CD4-positive, alpha-beta T cell (primary cell): ENCODE results near the gene ZNF101. TPM values are rescaled to one million over a fixed set of nuclear protein-coding genes. Genes with fewer than 3 reads are reported as not detected.
A peak's percentile ranks its signal among the peaks of the same experiment; 100 is the strongest.

Source experiments
- ATAC-seq: fragments of 200-7000 bp; cut with Tn5 transposase; one replicate; pipeline ENCODE4 v1.10.0; 2022; ENCODE audit warnings: mild to moderate bottlenecking; ENCODE audit not compliant: poor library complexity
- CTCF ChIA-PET: fragments of 350-600 bp; sonication (Branson Sonifier 250); formaldehyde crosslinking; loops from one replicate; lab custom pipeline; 2021; ENCODE audit warnings: antibody characterized with exemption, inconsistent platforms; lab: Charles Lee
- POLR2A ChIA-PET: fragments of 350-600 bp; sonication (Branson Sonifier 250); formaldehyde crosslinking; loops from one replicate; lab custom pipeline; 2021; ENCODE audit warnings: antibody characterized with exemption, inconsistent platforms; lab: Charles Lee
- DNase-seq, 14 experiments: peaks; one replicate each; pipeline ENCODE4 v3.0.0-alpha.2; 2013 to 2020; ENCODE audit warnings: mixed read lengths in 2 of 14
- H3K27ac ChIP-seq, 2 donors: one replicate each; pipeline versions ENCODE4 v1.5.1 to v1.7.0; 2013; ENCODE audit warnings: low read length in 2 of 2, low read depth in 1 of 2, mild to moderate bottlenecking in 1 of 2
- H3K27me3 ChIP-seq, 2 experiments: 1 replicate in 1 of 2; 2 replicates in 1 of 2; pipeline versions ENCODE4 v1.6.1 to v1.7.0; 2013; ENCODE audit warnings: low read length in 2 of 2, control low read depth in 1 of 2, mild to moderate bottlenecking in 1 of 2, moderate library complexity in 1 of 2; ENCODE audit not compliant: insufficient read depth in 2 of 2, control insufficient read depth in 1 of 2
- H3K36me3 ChIP-seq: one replicate; pipeline ENCODE4 v1.6.1; 2013; ENCODE audit warnings: low read length, control low read depth; ENCODE audit not compliant: insufficient read depth
- H3K4me1 ChIP-seq: one replicate; pipeline ENCODE4 v1.6.1; 2013; ENCODE audit warnings: low read length, control low read depth; ENCODE audit not compliant: insufficient read depth
- H3K4me3 ChIP-seq: one replicate; pipeline ENCODE4 v1.5.1; 2013; ENCODE audit warnings: mild to moderate bottlenecking, low read length, moderate library complexity
- H3K9me3 ChIP-seq, 2 experiments: 1 replicate in 1 of 2; 2 replicates in 1 of 2; pipeline versions ENCODE4 v1.6.1 to v1.7.0; 2013; ENCODE audit warnings: low read length in 2 of 2, mild to moderate bottlenecking in 2 of 2, control low read depth in 1 of 2, moderate library complexity in 1 of 2; ENCODE audit not compliant: control insufficient read depth in 1 of 2, insufficient read depth in 1 of 2
- H3K27ac Mint-ChIP-seq: one replicate; pipeline ENCODE4 v1.8.0; 2020; ENCODE audit warnings: mixed read lengths
- H3K27me3 Mint-ChIP-seq: one replicate; pipeline ENCODE4 v1.8.0; 2021; ENCODE audit warnings: mixed read lengths
- H3K36me3 Mint-ChIP-seq: one replicate; pipeline ENCODE4 v1.8.0; 2021; ENCODE audit warnings: low read depth, mixed read lengths
- H3K4me1 Mint-ChIP-seq: one replicate; pipeline ENCODE4 v1.8.0; 2021; ENCODE audit warnings: low read depth, mixed read lengths
- H3K4me3 Mint-ChIP-seq: one replicate; pipeline ENCODE4 v1.8.0; 2020; ENCODE audit warnings: mild to moderate bottlenecking, mixed read lengths
- H3K9me3 Mint-ChIP-seq: one replicate; pipeline ENCODE4 v1.8.0; 2020; ENCODE audit warnings: mixed read lengths
- CTCF ChIP-seq: fragments of 200-600 bp; IDR thresholded peaks from one replicate; pipeline ENCODE4 v1.8.0; 2022; ENCODE audit warnings: antibody characterized with exemption, mild to moderate bottlenecking
- intact Hi-C, 2 experiments: fragments of 100-400 bp; cut with DNase I in 1 of 2; cut with micrococcal nuclease in 1 of 2; formaldehyde crosslinking; loops; one replicate each; pipeline versions ENCODE4 v1.15.1 to v1.9.0; 2023 to 2025; cut with DNase I, micrococcal nuclease
- total RNA-seq, 174 experiments: library from RNA in 2 of 174; stranded (reverse) in 2 of 174; gene quantifications; one replicate each; pipeline ENCODE4 v1.2.3 and lab custom pipeline; 2021 to 2026

Gene ZNF101
- total RNA-seq, 2 experiments from 2014 or later, result 58.8 to 60.6 TPM

GRCh38 chr19:19627621-19628500 is 40.8 kb upstream of the ZNF101 start, which contains the start of gene LPAR2:
Gene LPAR2, minus strand, starts transcription at chr19:19628220. Its CDS starts 945 bp downstream, at chr19:19627275.
- peak; percentile 83 for ATAC-seq
- H3K36me3 Mint-ChIP-seq, result peaks cover 56% of the 10 kb centered on the region
- Histone ChIP-seq H3K4me3 (peak within 1 kb of the TSS; percentile 84), H3K27me3 (no peaks in the 10 kb centered on the region), H3K36me3 (peaks cover 43% of the 10 kb centered on the region), H3K4me1 (peaks cover 37% of the 10 kb centered on the region), H3K9me3 (no peaks in the 10 kb centered on the region), H3K27ac (peak within 1 kb of the TSS; percentile 52 to 84)
- POLR2A ChIA-PET, result interaction anchor here (0.6 to 2.5 kb wide), 28 partner anchors 9 to 424 kb away, joined by 3 to 17 read pairs (median 4); partner anchors contain the start of genes ATP13A1, GMIP, PBX4 and TSSK6
- H3K4me3 Mint-ChIP-seq, result peak within 1 kb of the TSS; percentile 99
- intact Hi-C loops, result loop anchor here (1.0 to 5.0 kb wide), 6 partner anchors 10 to 329 kb away; partner anchors contain the start of genes GMIP (in 2 of the 2), ATP13A1 (in 1 of the 2) and PBX4 (in 1 of the 2)
- peaks cover 28% of the 10 kb centered on the region for H3K4me1 Mint-ChIP-seq
- no peak for TF ChIP-seq CTCF
- H3K9me3 Mint-ChIP-seq, result no peaks in the 10 kb centered on the region
- H3K27me3 Mint-ChIP-seq, result no peaks in the 10 kb centered on the region
- DNase-seq, result peak; percentile 65 to 91 (median 80)
- CTCF ChIA-PET, result interaction anchor here (0.8 to 2.5 kb wide), 7 partner anchors 16 to 98 kb away, joined by 3 to 10 read pairs (median 4); partner anchors contain the start of gene GMIP
- H3K27ac Mint-ChIP-seq, result peak within 1 kb of the TSS; percentile 91

- H3K27ac ChIP-seq, result peak overlapping the region; percentile 32 to 84
- H3K4me3 Mint-ChIP-seq, result peak overlapping the region; percentile 89
- H3K4me3 ChIP-seq, result peak overlapping the region; percentile 61
- no peak for TF ChIP-seq CTCF
- H3K9me3 Mint-ChIP-seq, result no peaks in the 10 kb centered on the region
- H3K27me3 Mint-ChIP-seq, result no peaks in the 10 kb centered on the region
- CTCF ChIA-PET, result interaction anchor here (0.8 to 2.5 kb wide), 7 partner anchors 8 to 99 kb away, joined by 3 to 10 read pairs (median 3); partner anchors contain the start of gene GMIP
- no peaks in the 10 kb centered on the region for H3K27me3 ChIP-seq
- ATAC-seq (peak; percentile 18), DNase-seq (peak in 11 of 14 experiments; percentile 22 to 72 (median 44))
- H3K4me1 Mint-ChIP-seq, result peaks cover 31% of the 10 kb centered on the region
- H3K27ac Mint-ChIP-seq, result peak overlapping the region; percentile 87
- POLR2A ChIA-PET, result interaction anchor here (0.6 to 2.5 kb wide), 16 partner anchors 12 to 423 kb away, joined by 3 to 17 read pairs (median 6); partner anchors contain the start of genes ATP13A1, GMIP, ZNF101 and ZNF14
- H3K36me3 Mint-ChIP-seq, result peaks cover 60% of the 10 kb centered on the region
- intact Hi-C loops, result loop anchor here (1.0 to 5.0 kb wide), 6 partner anchors 10 to 329 kb away; partner anchors contain the start of genes GMIP (in 2 of the 2), ATP13A1 (in 1 of the 2) and PBX4 (in 1 of the 2)
- H3K4me1 ChIP-seq, result peaks cover 36% of the 10 kb centered on the region
- H3K9me3 ChIP-seq, result no peaks in the 10 kb centered on the region
- H3K36me3 ChIP-seq, result peaks cover 47% of the 10 kb centered on the region
Measured at GRCh38 chr19:19628501-19629134, 40.0 kb upstream of the ZNF101 start.

GRCh38 chr19:19630062-19630414 is 38.6 kb upstream of the ZNF101 start:
- H3K27ac ChIP-seq, result no peak overlapping the region
- H3K4me1 Mint-ChIP-seq, result peaks cover 29% of the 10 kb centered on the region
- peak overlapping the region; percentile 87 for H3K27ac Mint-ChIP-seq
- H3K4me3 ChIP-seq, result no peak overlapping the region
- CTCF ChIA-PET, result interaction anchor here (2.5 kb wide), 1 partner anchor 98 kb away, joined by 10 read pairs; no protein-coding TSS in a partner anchor
- POLR2A ChIA-PET, result no interaction called here
- no peaks in the 10 kb centered on the region for H3K27me3 ChIP-seq
- ATAC-seq, result no peak
- intact Hi-C loops, result no loop called here
- peaks cover 64% of the 10 kb centered on the region for H3K36me3 Mint-ChIP-seq
- H3K9me3 ChIP-seq, result no peaks in the 10 kb centered on the region
- no peaks in the 10 kb centered on the region for H3K27me3 Mint-ChIP-seq
- DNase-seq, result peak in 1 of 14 experiments; percentile 28
- no peaks in the 10 kb centered on the region for H3K9me3 Mint-ChIP-seq
- TF ChIP-seq CTCF, result no peak
- H3K36me3 ChIP-seq, result peaks cover 49% of the 10 kb centered on the region
- peaks cover 31% of the 10 kb centered on the region for H3K4me1 ChIP-seq
- H3K4me3 Mint-ChIP-seq, result peak overlapping the region; percentile 38
